Caco-2 (cell line): ENCODE measurements around the gene UGT1A4. TPM values are rescaled to one million over a fixed set of nuclear protein-coding genes. Genes with fewer than 3 reads are reported as not detected.

ENCODE experiments used
- BruUV-seq: library from RNA; stranded (reverse); fragments of 400-500 nt; replicated peaks from 2 replicates; lab custom pipeline; 2021; lab: Mats Ljungman, UMichigan
- CTCF ChIA-PET: fragments of 300-600 bp; sonication (Branson Sonifier 250); formaldehyde crosslinking; loops from one replicate; lab custom pipeline; 2022; ENCODE audit warnings: antibody characterized with exemption; lab: Charles Lee
- POLR2A ChIA-PET: fragments of 300-600 bp; sonication (Branson Sonifier 250); formaldehyde crosslinking; loops from one replicate; lab custom pipeline; 2022; ENCODE audit warnings: antibody characterized with exemption; lab: Charles Lee
- DNase-seq, 2 experiments: peaks; one replicate each; pipeline versions ENCODE4 v3.0.0 to v3.0.0-alpha.2; 2020 to 2022
- H3K27me3 ChIP-seq: replicated peaks from 2 replicates; pipeline ENCODE4 v1.6.0; 2011; ENCODE audit warnings: low read length; ENCODE audit not compliant: control insufficient read depth, insufficient read depth
- H3K36me3 ChIP-seq: 2 replicates; pipeline ENCODE4 v1.5.1; 2011; ENCODE audit warnings: low read length; ENCODE audit not compliant: control insufficient read depth, insufficient read depth
- H3K4me1 ChIP-seq: fragments of 250-450 bp; sonication (Bioruptor Pico); 2 replicates; pipeline ENCODE4 v1.5.1; 2020; ENCODE audit warnings: mild to moderate bottlenecking
- H3K4me3 ChIP-seq: 2 replicates; pipeline ENCODE4 v1.5.1; 2011; ENCODE audit warnings: low read depth, mild to moderate bottlenecking, control low read depth, low read length
- H3K9me3 ChIP-seq: fragments of 250-450 bp; sonication (Bioruptor Pico); 2 replicates; pipeline ENCODE4 v1.5.1; 2020; ENCODE audit warnings: mild to moderate bottlenecking, moderate library complexity
- H3K27ac Mint-ChIP-seq: one replicate; pipeline ENCODE4 v1.8.0; 2022; ENCODE audit warnings: mixed read lengths; ENCODE audit not compliant: unreplicated experiment
- H3K27me3 Mint-ChIP-seq: one replicate; pipeline ENCODE4 v1.8.0; 2022; ENCODE audit warnings: mixed read lengths; ENCODE audit not compliant: insufficient read depth, unreplicated experiment
- H3K36me3 Mint-ChIP-seq: one replicate; pipeline ENCODE4 v1.8.0; 2022; ENCODE audit warnings: mild to moderate bottlenecking, mixed read lengths; ENCODE audit not compliant: insufficient read depth, unreplicated experiment
- H3K4me1 Mint-ChIP-seq: one replicate; pipeline ENCODE4 v1.8.0; 2022; ENCODE audit warnings: low read depth, mixed read lengths; ENCODE audit not compliant: unreplicated experiment
- H3K4me3 Mint-ChIP-seq: one replicate; pipeline ENCODE4 v1.8.0; 2022; ENCODE audit warnings: mild to moderate bottlenecking, moderate library complexity, mixed read lengths; ENCODE audit not compliant: unreplicated experiment
- H3K9me3 Mint-ChIP-seq: one replicate; pipeline ENCODE4 v1.8.0; 2022; ENCODE audit warnings: mixed read lengths; ENCODE audit not compliant: unreplicated experiment
- intact Hi-C: fragments of 100-400 bp; cut with micrococcal nuclease; formaldehyde crosslinking; loops from one replicate; pipeline ENCODE4 v1.10.0; 2022; ENCODE audit not compliant: unreplicated experiment
- total RNA-seq: library from RNA; stranded (reverse); gene quantifications from 2 replicates; pipeline ENCODE4 v1.2.3, GENCODE V29; 2022
- TF ChIP-seq, protein P1 (sequence below), 2 experiments: fragments of 200-600 bp in 1 of 2; IDR thresholded peaks; 1 replicate in 1 of 2; 2 replicates in 1 of 2; pipeline versions ENCODE4 v1.5.1 to v1.8.0; 2011 to 2022; ENCODE audit warnings: antibody characterized with exemption in 1 of 2, control low read depth in 1 of 2, inconsistent platforms in 1 of 2, low read depth in 1 of 2, low read length in 1 of 2, mild to moderate bottlenecking in 1 of 2, moderate library complexity in 1 of 2; ENCODE audit not compliant: insufficient read depth in 1 of 2, severe bottlenecking in 1 of 2, unreplicated experiment in 1 of 2

Gene UGT1A4
- total RNA-seq, 1 experiment from 2014 or later: 0.79 TPM

DNA sequence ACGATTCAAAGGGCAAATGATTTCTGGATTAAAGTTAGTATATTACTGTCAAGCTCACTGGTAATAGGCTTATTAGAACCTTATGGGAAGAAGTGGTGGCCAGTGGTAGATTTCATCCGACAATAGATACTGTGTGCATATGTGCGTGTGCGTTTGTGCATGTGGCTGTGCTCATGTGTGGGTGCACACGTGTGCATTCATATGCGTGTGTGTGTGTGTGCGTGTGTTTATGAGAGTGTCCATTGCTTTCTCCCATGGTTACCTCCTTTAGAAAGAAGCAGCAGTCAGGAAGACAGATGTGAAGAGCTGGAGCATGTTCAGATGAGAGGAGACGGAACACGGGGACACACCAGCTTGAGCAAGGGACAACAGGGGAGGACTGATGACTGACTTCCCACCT is 50.7 kb downstream of the UGT1A4 start:
- no peaks in the 10 kb centered on the region for H3K4me1 ChIP-seq
- H3K9me3 ChIP-seq: no peaks in the 10 kb centered on the region
- H3K27ac Mint-ChIP-seq: no peak overlapping the region
- H3K4me1 Mint-ChIP-seq: peaks cover under 1% of the 10 kb centered on the region
- no peak for DNase-seq
- H3K4me3 Mint-ChIP-seq: no peak overlapping the region
- H3K36me3 Mint-ChIP-seq: peaks cover 14% of the 10 kb centered on the region
- no peaks in the 10 kb centered on the region for H3K27me3 Mint-ChIP-seq
- H3K4me3 ChIP-seq: no peak overlapping the region
- intact Hi-C loops: no loop called here
- TF ChIP-seq, protein P1, sequence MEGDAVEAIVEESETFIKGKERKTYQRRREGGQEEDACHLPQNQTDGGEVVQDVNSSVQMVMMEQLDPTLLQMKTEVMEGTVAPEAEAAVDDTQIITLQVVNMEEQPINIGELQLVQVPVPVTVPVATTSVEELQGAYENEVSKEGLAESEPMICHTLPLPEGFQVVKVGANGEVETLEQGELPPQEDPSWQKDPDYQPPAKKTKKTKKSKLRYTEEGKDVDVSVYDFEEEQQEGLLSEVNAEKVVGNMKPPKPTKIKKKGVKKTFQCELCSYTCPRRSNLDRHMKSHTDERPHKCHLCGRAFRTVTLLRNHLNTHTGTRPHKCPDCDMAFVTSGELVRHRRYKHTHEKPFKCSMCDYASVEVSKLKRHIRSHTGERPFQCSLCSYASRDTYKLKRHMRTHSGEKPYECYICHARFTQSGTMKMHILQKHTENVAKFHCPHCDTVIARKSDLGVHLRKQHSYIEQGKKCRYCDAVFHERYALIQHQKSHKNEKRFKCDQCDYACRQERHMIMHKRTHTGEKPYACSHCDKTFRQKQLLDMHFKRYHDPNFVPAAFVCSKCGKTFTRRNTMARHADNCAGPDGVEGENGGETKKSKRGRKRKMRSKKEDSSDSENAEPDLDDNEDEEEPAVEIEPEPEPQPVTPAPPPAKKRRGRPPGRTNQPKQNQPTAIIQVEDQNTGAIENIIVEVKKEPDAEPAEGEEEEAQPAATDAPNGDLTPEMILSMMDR (IDR thresholded peaks at IDR 0.05; ENCODE audit: insufficient read depth in 1 of 2, low read depth in 1 of 2, low read length in 1 of 2, severe bottlenecking in 1 of 2, unreplicated experiment in 1 of 2): no peak
- H3K27me3 ChIP-seq: no peaks in the 10 kb centered on the region
- ChIA-PET POLR2A (no interaction called here), CTCF (no interaction called here)
- no TSS peak for BruUV-seq
- no peaks in the 10 kb centered on the region for H3K9me3 Mint-ChIP-seq
- H3K36me3 ChIP-seq: no peaks in the 10 kb centered on the region

DNA sequence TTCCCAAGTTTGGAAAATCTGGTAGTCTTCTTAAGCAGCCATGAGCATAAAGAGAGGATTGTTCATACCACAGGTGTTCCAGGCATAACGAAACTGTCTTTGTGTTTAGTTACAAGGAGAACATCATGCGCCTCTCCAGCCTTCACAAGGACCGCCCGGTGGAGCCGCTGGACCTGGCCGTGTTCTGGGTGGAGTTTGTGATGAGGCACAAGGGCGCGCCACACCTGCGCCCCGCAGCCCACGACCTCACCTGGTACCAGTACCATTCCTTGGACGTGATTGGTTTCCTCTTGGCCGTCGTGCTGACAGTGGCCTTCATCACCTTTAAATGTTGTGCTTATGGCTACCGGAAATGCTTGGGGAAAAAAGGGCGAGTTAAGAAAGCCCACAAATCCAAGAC is 53.6 kb downstream of the UGT1A4 start:
- no peak overlapping the region for H3K27ac Mint-ChIP-seq
- TF ChIP-seq, protein P1 (IDR thresholded peaks at IDR 0.05; ENCODE audit: insufficient read depth in 1 of 2, low read depth in 1 of 2, low read length in 1 of 2, severe bottlenecking in 1 of 2, unreplicated experiment in 1 of 2): no peak
- H3K9me3 ChIP-seq: no peaks in the 10 kb centered on the region
- H3K4me1 Mint-ChIP-seq: no peaks in the 10 kb centered on the region
- peaks cover 10% of the 10 kb centered on the region for H3K9me3 Mint-ChIP-seq
- no peak overlapping the region for H3K4me3 ChIP-seq
- POLR2A ChIA-PET: no interaction called here
- CTCF ChIA-PET: no interaction called here
- DNase-seq: no peak
- no peak overlapping the region for H3K4me3 Mint-ChIP-seq
- no peaks in the 10 kb centered on the region for H3K36me3 ChIP-seq
- H3K4me1 ChIP-seq: no peaks in the 10 kb centered on the region
- H3K27me3 ChIP-seq: no peaks in the 10 kb centered on the region
- peaks cover 25% of the 10 kb centered on the region for H3K36me3 Mint-ChIP-seq
- intact Hi-C loops: no loop called here
- no peaks in the 10 kb centered on the region for H3K27me3 Mint-ChIP-seq
- BruUV-seq: no TSS peak

DNA sequence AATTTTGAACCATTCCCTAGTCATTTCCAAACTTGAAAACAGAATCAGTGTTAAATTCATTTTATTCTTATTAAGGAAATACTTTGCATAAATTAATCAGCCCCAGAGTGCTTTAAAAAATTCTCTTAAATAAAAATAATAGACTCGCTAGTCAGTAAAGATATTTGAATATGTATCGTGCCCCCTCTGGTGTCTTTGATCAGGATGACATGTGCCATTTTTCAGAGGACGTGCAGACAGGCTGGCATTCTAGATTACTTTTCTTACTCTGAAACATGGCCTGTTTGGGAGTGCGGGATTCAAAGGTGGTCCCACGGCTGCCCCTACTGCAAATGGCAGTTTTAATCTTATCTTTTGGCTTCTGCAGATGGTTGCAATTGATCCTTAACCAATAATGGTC is 54.0 kb downstream of the UGT1A4 start:
- Mint-ChIP-seq H3K9me3 (peaks cover 10% of the 10 kb centered on the region), H3K4me1 (no peaks in the 10 kb centered on the region), H3K27ac (no peak overlapping the region), H3K36me3 (peaks cover 25% of the 10 kb centered on the region), H3K4me3 (no peak overlapping the region), H3K27me3 (no peaks in the 10 kb centered on the region)
- no peak overlapping the region for H3K4me3 ChIP-seq
- TF ChIP-seq, protein P1 (IDR thresholded peaks at IDR 0.05; ENCODE audit: insufficient read depth in 1 of 2, low read depth in 1 of 2, low read length in 1 of 2, severe bottlenecking in 1 of 2, unreplicated experiment in 1 of 2): no peak
- no peaks in the 10 kb centered on the region for H3K27me3 ChIP-seq
- no peak for DNase-seq
- ChIA-PET POLR2A (no interaction called here), CTCF (no interaction called here)
- intact Hi-C loops: no loop called here
- H3K4me1 ChIP-seq: no peaks in the 10 kb centered on the region
- H3K36me3 ChIP-seq: no peaks in the 10 kb centered on the region
- BruUV-seq: TSS peak; percentile 61
- no peaks in the 10 kb centered on the region for H3K9me3 ChIP-seq
